Stimulated activated CD4-positive, alpha-beta T cell treated with anti-CD3 and anti-CD28 coated beads, TNF-alpha, amount 100 ng/mL, for 1 hour (primary cell): ENCODE measurements around the gene YIF1B.

ENCODE experiments used
- DNase-seq, 3 donors: peaks; one replicate each; pipeline ENCODE4 v3.0.0-alpha.2; 2020; ENCODE audit warnings: low read depth in 3 of 3, low spot score in 1 of 3

YIF1B gene

GRCh38 chr19:38335949-38336637 is 20.3 kb upstream of the YIF1B start:
- peak; percentile 86 to 92 (median 88) for DNase-seq

DNA sequence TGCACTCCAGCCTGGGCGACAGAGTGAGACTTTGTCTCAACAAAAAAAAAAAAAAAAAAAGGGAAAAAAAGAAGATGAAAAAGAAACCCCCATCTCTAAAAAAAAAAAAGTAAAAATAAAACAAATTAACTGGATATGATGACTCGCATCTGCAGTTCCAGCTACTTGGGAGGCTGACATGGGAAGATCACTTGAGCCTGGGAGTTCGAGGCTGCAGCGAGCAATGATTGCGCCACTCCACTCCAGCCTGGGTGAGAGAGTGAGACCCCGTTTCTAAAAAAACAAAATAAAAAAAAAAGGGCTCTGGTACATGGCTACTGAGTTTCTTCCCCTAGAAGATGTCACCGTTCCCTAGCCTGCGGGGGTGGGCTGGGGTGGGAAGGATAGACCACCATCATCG is 17.5 kb upstream of the YIF1B start:
- no peak for DNase-seq

- DNase-seq = no peak
Observed at GRCh38 chr19:38331728-38332127, 16.0 kb upstream of the YIF1B start.

- no peak for DNase-seq
Observed at GRCh38 chr19:38329651-38330050, 13.9 kb upstream of the YIF1B start.

DNA sequence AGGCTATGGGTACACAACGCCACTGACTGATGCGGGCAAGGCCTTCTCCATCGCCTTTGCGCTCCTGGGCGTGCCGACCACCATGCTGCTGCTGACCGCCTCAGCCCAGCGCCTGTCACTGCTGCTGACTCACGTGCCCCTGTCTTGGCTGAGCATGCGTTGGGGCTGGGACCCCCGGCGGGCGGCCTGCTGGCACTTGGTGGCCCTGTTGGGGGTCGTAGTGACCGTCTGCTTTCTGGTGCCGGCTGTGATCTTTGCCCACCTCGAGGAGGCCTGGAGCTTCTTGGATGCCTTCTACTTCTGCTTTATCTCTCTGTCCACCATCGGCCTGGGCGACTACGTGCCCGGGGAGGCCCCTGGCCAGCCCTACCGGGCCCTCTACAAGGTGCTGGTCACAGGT is 10.8 kb upstream of the YIF1B start:
- no peak for DNase-seq

DNA sequence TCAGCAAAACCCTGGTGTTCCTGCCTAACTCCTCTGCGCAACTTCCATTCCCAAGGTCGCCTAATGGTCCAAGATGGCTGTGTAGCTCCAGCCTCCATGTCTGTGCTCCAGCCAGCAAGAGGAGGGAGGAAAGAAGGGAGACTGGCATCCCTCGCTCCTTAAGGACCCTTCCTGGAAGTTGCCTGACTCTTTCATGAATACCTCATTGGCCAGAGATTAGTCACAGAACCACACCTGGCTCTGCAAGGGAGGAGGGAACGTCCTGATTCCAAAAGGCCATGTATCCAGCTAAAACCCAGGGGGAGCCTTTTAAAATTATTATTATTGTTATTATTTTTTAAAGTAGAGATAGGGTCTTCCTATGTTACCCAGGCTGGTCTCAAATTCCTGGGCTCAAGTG is 8.7 kb upstream of the YIF1B start:
- DNase-seq = no peak

DNA sequence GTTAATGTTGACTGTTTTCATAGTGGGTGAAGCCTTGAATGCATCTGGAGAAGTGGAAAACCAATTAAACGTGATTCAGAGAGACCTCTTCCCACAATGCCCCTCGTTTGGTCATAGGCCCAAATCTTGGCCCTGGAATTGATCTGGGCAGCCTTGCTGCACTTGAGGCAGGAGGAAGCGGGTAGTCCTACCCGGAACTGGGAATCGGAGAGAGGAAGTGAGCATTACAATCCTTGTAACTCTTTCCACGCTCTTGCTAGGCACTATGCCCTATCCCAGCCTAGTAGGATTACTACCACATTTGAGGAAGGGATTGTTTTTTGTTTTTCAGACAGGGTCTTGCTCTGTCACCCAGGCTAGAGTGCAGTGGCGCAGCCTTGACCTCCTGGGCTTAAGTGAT is 7.5 kb upstream of the YIF1B start:
- no peak for DNase-seq

DNA sequence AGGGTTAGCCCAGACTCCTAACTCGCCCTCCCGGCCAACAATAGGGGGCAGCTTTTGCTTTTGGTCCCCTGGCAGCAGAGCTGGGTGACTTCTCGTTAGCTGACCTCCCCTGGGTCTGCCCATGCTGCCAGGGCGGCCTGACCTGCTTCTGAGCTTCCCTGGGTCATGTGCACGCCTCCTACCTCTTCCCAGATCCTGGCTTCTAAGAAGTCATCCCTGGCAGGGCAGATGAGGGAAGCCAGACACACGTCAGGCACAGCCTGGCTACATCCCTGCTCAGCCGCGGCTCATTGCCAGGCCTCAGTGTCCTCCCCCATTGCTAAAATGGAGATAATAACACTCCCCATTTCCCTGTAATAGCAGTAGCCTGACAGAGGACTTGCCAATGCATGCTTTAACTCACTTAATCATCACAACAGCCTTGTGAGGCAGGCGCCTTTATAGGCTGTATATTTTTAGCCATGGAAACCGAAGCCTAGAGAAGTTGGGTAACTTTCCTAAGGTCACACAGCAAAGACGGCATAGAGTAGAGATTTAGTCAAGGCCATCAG is 6.0 kb upstream of the YIF1B start:
- DNase-seq = no peak

- DNase-seq = no peak
Observed at GRCh38 chr19:38320969-38321339, 5.2 kb upstream of the YIF1B start.

DNA sequence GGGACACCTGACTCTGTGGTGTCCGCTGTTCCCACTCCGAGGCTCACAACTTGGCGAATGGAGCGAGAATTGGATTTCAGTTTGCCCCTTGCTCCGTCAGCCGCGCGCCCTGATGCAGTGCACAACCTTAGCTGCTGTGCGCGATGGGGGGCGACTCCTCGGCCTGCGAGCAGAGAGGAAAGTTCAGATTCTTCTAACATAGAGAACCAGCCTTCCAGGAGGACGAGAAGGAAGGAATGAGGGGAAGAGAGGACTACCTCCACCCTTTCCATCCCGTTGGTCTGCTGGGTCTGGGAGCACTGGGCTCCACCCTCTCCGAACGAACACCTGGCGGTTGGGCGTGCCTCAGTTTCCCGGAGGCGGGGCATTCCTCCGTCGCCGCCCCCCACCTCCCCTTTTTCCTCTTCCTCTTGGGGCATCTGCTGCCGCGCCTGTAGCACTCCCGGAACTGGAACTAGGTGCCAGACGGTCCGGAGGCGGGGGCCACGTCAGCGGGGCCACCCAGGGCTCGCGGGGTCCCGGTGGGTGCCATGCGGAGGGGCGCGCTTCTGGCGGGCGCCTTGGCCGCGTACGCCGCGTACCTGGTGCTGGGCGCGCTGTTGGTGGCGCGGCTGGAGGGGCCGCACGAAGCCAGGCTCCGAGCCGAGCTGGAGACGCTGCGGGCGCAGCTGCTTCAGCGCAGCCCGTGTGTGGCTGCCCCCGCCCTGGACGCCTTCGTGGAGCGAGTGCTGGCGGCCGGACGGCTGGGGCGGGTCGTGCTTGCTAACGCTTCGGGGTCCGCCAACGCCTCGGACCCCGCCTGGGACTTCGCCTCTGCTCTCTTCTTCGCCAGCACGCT is 3.9 kb upstream of the YIF1B start, which contains the start of gene KCNK6:
TSS of gene KCNK6 (plus strand) at position 425 of the 838 bp plus-strand sequence. CDS start at position 531, 106 bp downstream.
- peak in 1 of 3 donors; percentile 44 for DNase-seq

GRCh38 chr19:38318660-38319059 is 2.9 kb upstream of the YIF1B start:
- DNase-seq = no peak

GRCh38 chr19:38317104-38317612 is 1.4 kb upstream of the YIF1B start:
- no peak for DNase-seq

DNA sequence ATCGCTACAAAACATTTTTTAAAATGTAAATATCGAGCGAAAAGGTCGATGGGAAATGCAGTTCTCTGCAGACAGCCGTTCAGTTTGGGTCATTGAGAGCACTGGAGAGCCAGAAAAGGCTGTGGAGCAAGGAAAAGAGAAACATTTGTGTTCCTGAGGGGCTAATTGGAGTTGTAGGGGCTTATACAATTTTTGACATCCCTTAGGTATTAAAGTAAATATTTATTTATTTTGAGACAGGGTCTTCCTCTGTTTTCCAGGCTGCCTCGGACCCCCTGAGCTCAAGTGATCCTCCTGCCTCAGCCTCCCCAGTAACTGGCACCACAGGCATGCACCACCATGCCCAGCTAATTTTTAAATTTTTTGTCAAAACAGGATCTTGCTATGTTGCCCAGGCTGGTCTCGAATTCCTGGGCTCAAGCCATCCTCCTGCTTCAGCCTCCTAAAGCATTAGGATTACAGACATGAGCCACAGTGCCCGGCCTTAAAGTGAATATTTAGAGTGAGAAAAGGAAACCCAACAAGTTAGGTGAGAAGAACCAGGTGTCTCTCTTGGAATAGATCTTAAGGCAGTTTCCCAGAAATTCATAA is 825 bp upstream of the YIF1B start:
- no peak for DNase-seq

GRCh38 chr19:38310986-38311385 is 4.8 kb downstream of the YIF1B start:
- no peak for DNase-seq

DNA sequence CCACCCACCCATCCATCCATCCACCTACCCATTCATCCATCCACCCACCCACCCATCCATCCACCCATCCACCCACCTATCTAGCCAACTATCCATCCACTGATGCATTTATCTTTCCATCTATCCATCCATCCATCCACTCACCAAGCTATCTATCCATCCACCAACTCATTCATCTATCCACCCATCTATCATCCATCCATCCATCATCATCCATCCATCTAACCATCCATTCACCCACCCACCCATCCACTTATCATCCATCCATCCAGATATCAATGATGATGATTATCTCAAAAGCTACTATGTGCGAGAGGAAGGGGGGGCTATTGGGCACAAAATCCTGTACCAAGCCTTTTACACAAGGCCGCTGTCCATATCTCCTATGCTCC is 5.5 kb downstream of the YIF1B start:
- no peak for DNase-seq

DNA sequence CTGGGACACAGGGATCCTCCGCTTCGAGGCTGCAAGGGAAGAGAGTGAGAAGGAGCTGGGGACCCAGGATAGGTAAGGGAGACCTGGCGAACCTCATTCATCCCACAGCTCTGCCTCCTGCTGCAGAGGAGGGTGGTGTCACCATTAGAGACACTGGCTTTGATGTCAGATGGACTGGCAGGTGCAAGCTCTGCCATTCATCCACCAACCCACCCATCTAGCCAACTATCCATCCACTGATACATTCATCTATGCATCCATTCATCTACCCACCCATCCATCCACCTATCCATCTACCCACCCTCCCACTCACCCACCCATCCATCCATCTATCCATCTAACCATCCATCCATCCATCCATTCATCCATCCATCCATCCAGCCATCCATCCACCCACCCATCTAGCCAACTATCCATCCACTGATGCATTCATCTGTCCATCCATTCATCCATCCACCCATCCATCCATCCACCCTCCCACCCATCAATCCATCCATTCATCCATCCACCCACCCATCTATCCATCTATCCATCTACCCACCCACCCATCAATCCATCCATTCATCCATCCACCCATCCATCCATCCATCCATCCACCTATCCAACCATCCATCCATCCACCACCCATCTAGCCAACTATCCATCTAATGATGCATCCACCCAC is 6.0 kb downstream of the YIF1B start:
- no peak for DNase-seq

GRCh38 chr19:38308926-38309614 is 6.7 kb downstream of the YIF1B start:
- no peak for DNase-seq

DNA sequence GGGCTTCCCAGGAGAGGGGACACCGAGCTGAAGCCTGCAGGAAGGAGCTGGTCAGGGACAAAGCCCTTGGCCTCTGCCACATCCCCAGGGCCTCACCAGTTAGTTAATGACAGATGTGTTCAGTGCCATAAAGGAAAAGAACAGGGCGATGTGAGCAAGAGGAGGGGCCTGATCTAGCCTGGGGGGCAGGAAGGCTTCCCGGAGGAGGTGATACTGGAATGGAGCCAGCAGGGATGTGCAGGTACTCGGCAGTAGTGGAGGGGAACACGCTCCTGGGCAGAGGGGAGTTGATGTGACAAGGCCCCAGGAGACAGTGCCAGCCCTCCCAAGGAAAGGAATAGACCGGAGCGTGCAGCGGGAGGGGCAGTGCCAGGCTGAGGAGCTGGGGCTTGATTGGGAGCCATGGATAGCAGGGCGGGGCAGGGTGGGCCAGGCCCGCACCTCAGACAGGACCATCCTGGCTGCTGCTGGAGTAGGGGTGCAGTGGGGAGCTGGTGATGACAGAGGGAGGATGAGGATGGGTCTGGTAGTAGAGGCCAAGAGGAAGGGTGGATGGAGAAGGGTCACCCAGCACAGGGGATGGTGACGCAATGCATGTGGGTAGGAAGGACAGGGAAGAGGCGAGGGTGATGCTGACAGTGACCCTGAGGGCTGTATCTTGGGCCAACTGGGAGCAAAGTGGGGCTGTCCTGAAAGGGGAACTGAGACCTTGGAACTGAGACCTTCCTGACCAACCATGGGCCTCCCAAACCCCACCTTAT is 7.6 kb downstream of the YIF1B start:
- DNase-seq = no peak

DNA sequence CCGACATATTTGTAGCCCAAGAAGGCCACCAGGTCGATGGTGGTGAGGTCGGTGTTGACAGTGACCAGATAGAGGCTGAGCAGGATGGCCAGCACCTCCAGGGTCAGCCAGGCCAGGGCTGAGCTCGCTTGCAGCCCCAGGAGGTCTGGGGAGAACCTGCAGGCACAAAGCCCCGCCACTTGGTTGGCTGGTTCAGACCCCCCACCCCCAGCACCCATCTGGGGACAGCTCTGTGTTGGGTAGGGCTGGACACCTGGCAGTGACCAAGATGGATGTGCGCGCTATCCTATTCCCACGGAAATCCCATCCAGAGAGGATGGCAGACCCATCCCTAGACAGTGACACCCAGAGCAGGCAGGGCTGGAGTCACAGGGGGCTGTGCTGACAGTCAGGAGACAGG is 8.2 kb downstream of the YIF1B start:
- DNase-seq = no peak

GRCh38 chr19:38307076-38307475 is 8.7 kb downstream of the YIF1B start:
- DNase-seq = no peak
